ENCODE measurements around the gene GVQW3.

Gene GVQW3

GRCh38 chr11:76453248-76453647 lies 72.1 kb downstream of the GVQW3 start:
- no peak for DNase-seq

- DNase-seq: no peak
Measured at GRCh38 chr11:76455331-76455730, 74.2 kb downstream of the GVQW3 start.

GRCh38 chr11:76455931-76456330 lies 74.8 kb downstream of the GVQW3 start:
- DNase-seq: no peak

GRCh38 chr11:76456571-76456970 lies 75.4 kb downstream of the GVQW3 start:
- DNase-seq: no peak

Measured in stimulated activated CD4-positive, alpha-beta T cell treated with anti-CD3 and anti-CD28 coated beads, Interleukin-1b, Interleukin-23, amount 100 ng/mL, for 48 hours (primary cell).